H1 (cell line): Measurements from ENCODE around the gene CACNA1C. TPM values are rescaled to one million over a fixed set of nuclear protein-coding genes. Genes with fewer than 3 reads are reported as not detected.

Experiments
- SUZ12 ChIP-seq: fragments of 200-600 bp; sonication (generic); IDR thresholded peaks from 2 replicates; pipeline ENCODE4 v1.6.1; 2012; ENCODE audit warnings: mild to moderate bottlenecking, inconsistent platforms, low read length, moderate library complexity, mixed read lengths
- polyA plus RNA-seq, 7 experiments: library from polyadenylated mRNA; depleted of rRNA in 3 of 7; stranded (reverse) in 5 of 7; unstranded in 2 of 7; fragments of >200 nt in 5 of 7; fragments of 200-250 nt in 2 of 7; gene quantifications; 1 replicate in 5 of 7; 2 replicates in 1 of 7; 4 replicates in 1 of 7; pipeline versions ENCODE4 v1.2.1 to v1.2.3, GENCODE V29; 2011 to 2013; ENCODE audit warnings: missing spikeins in 2 of 7, mixed read lengths in 2 of 7
- total RNA-seq: library from RNA; stranded (reverse); fragmentation: NEBNext Ultra II Directional; extraction: Animal tissue kit (Norgen Biotek cat#: 25700); gene quantifications from 2 replicates; pipeline ENCODE4 v1.2.1, GENCODE V29; 2021
- TF ChIP-seq, protein P1 (sequence below): fragments of 300-600 bp; sonication (generic); IDR thresholded peaks from 2 replicates; pipeline ENCODE4 v1.7.1; 2012; ENCODE audit warnings: low read length, moderate library complexity, mild to moderate bottlenecking, inconsistent platforms; ENCODE audit not compliant: insufficient replicate concordance

The CACNA1C gene
- total and polyA plus RNA-seq, 2 of the 8 experiments (the other 6 are each of a cell fraction or from before 2014, with no cell fraction given): 1.3 TPM

DNA sequence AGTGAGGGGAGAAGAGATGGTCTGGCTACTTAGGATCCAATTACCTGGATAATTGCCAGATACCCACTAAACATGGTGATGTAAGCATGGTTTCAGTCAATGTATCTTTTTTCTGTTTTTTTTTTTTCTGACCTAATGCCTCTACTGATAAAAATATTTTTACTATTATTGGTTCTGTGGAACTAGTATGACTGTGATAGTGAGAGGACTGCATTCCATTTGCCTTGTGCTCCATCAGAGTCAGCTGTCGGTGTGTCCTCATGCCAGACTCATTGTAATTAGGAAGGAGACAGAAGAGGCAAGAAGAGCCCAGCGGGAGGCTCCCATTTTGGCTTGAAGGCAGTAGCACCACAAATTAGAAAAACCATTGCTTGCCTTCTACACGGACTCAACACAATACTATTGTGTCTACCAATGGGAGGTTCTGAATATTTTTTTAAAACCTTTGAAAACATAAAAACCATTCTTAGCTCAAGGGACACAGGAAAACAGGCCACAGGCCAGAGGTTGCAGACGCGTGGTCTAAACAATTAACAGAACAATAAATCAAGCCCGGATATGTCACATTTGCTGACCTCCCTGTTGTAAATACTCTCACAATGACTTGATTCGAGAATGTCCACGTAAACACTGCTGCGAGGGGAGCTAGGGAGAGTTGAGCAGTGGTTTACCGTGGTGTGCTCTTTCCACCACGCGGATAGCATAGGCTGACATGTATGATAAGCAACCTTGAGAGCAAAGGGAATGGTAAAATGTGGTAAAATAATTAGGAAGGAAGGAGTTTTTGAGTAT, 35.0 kb upstream of the CACNA1C start (continued):
- TF ChIP-seq, protein P1, sequence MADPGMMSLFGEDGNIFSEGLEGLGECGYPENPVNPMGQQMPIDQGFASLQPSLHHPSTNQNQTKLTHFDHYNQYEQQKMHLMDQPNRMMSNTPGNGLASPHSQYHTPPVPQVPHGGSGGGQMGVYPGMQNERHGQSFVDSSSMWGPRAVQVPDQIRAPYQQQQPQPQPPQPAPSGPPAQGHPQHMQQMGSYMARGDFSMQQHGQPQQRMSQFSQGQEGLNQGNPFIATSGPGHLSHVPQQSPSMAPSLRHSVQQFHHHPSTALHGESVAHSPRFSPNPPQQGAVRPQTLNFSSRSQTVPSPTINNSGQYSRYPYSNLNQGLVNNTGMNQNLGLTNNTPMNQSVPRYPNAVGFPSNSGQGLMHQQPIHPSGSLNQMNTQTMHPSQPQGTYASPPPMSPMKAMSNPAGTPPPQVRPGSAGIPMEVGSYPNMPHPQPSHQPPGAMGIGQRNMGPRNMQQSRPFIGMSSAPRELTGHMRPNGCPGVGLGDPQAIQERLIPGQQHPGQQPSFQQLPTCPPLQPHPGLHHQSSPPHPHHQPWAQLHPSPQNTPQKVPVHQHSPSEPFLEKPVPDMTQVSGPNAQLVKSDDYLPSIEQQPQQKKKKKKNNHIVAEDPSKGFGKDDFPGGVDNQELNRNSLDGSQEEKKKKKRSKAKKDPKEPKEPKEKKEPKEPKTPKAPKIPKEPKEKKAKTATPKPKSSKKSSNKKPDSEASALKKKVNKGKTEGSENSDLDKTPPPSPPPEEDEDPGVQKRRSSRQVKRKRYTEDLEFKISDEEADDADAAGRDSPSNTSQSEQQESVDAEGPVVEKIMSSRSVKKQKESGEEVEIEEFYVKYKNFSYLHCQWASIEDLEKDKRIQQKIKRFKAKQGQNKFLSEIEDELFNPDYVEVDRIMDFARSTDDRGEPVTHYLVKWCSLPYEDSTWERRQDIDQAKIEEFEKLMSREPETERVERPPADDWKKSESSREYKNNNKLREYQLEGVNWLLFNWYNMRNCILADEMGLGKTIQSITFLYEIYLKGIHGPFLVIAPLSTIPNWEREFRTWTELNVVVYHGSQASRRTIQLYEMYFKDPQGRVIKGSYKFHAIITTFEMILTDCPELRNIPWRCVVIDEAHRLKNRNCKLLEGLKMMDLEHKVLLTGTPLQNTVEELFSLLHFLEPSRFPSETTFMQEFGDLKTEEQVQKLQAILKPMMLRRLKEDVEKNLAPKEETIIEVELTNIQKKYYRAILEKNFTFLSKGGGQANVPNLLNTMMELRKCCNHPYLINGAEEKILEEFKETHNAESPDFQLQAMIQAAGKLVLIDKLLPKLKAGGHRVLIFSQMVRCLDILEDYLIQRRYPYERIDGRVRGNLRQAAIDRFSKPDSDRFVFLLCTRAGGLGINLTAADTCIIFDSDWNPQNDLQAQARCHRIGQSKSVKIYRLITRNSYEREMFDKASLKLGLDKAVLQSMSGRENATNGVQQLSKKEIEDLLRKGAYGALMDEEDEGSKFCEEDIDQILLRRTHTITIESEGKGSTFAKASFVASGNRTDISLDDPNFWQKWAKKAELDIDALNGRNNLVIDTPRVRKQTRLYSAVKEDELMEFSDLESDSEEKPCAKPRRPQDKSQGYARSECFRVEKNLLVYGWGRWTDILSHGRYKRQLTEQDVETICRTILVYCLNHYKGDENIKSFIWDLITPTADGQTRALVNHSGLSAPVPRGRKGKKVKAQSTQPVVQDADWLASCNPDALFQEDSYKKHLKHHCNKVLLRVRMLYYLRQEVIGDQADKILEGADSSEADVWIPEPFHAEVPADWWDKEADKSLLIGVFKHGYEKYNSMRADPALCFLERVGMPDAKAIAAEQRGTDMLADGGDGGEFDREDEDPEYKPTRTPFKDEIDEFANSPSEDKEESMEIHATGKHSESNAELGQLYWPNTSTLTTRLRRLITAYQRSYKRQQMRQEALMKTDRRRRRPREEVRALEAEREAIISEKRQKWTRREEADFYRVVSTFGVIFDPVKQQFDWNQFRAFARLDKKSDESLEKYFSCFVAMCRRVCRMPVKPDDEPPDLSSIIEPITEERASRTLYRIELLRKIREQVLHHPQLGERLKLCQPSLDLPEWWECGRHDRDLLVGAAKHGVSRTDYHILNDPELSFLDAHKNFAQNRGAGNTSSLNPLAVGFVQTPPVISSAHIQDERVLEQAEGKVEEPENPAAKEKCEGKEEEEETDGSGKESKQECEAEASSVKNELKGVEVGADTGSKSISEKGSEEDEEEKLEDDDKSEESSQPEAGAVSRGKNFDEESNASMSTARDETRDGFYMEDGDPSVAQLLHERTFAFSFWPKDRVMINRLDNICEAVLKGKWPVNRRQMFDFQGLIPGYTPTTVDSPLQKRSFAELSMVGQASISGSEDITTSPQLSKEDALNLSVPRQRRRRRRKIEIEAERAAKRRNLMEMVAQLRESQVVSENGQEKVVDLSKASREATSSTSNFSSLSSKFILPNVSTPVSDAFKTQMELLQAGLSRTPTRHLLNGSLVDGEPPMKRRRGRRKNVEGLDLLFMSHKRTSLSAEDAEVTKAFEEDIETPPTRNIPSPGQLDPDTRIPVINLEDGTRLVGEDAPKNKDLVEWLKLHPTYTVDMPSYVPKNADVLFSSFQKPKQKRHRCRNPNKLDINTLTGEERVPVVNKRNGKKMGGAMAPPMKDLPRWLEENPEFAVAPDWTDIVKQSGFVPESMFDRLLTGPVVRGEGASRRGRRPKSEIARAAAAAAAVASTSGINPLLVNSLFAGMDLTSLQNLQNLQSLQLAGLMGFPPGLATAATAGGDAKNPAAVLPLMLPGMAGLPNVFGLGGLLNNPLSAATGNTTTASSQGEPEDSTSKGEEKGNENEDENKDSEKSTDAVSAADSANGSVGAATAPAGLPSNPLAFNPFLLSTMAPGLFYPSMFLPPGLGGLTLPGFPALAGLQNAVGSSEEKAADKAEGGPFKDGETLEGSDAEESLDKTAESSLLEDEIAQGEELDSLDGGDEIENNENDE: no peak
- no peak for TF ChIP-seq SUZ12
- TF ChIP-seq, all 59 proteins: peak for 0
